Stimulated activated CD4-positive, alpha-beta T cell treated with anti-CD3 and anti-CD28 coated beads, Interleukin-4, amount 100 ng/mL, for 4 hours (primary cell): Measurements from ENCODE around the gene GPR32.

Experiments used
- DNase-seq, 2 experiments: peaks; one replicate each; pipeline ENCODE4 v3.0.0-alpha.2; 2020

Gene GPR32

DNA sequence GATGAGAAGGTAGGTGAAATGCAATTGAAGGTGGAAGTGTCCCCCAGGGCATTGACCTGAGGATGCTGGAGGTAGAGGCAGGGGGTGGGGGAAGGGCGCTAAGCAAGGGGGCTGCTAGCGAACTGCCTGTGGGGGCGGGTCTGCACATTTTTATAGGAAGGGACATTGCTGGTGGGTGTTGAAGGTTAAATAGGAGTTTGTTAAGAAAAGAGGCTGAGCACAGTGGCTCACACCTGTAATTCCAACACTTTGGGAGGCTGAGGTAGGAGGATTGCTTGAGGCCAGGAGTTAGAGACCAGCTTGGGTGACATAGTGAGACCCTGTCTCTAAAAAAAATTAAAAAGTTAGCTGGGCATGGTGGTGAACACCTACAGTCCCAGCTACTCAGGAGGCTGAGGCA lies 14.4 kb downstream of the GPR32 start:
- DNase-seq = no peak

GRCh38 chr19:50785329-50785728 lies 15.1 kb downstream of the GPR32 start:
- no peak for DNase-seq

DNA sequence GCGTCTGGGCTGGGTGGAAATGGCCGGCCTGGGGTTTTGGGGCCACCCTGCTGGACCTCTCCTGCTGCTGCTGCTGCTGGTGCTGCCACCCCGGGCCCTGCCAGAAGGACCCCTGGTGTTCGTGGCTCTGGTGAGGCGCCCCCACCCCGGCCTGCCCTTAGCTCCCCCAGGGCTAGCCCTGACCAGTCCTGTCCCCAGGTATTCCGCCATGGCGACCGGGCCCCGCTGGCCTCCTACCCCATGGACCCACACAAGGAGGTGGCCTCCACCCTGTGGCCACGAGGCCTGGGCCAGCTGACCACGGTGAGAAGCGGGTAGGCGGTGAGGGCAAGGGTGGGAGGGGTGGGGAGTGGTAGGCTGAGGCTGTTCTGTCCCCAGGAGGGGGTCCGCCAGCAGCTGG lies 20.1 kb downstream of the GPR32 start, which contains the start of gene ACP4:
TSS of gene ACP4 (plus strand) at position 20 of the 400 bp plus-strand sequence. CDS start at position 20, 0 bp downstream.
- no peak for DNase-seq

- DNase-seq = no peak
Observed at GRCh38 chr19:50790922-50791467, 20.7 kb downstream of the GPR32 start.

DNA sequence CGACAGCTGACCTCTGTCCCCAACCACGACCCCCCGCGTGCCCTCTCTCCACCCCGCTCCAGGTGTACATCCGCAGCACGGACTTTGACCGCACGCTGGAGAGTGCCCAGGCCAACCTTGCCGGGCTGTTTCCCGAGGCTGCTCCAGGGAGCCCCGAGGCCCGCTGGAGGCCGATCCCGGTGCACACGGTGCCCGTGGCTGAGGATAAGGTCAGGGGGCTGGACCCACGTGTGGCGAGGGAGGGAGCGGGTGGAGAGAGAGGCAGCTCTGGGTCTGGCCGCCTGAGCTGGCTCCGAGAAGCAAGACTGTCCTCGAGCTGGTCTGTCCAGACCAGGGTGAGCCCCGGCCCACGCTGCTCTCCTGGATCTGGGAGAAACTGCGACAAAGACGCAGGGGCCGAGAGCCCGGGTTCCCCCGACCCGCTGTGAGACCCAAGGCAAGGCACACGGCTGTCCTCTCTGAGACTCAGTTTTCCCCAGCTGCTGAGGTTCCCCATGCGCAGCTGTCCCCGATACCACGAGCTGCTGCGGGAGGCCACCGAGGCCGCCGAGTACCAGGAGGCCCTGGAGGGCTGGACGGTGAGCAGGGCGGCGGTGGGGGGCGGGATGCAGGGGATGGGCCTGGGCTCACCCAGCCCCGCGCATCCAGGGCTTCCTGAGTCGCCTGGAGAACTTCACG lies 21.5 kb downstream of the GPR32 start:
- no peak for DNase-seq

GRCh38 chr19:50792272-50793250 lies 22.3 kb downstream of the GPR32 start:
- no peak for DNase-seq

GRCh38 chr19:50793558-50794065 lies 23.3 kb downstream of the GPR32 start:
- no peak for DNase-seq

GRCh38 chr19:50794074-50794875 lies 24.0 kb downstream of the GPR32 start:
- DNase-seq = no peak

GRCh38 chr19:50794876-50795663 lies 24.8 kb downstream of the GPR32 start:
- DNase-seq = peak in 1 of 2 experiments; percentile 45

- DNase-seq = no peak
Observed at GRCh38 chr19:50795664-50796073, 25.4 kb downstream of the GPR32 start.

- DNase-seq = peak in 1 of 2 experiments; percentile 23
Observed at GRCh38 chr19:50796128-50796633, 25.9 kb downstream of the GPR32 start.

DNA sequence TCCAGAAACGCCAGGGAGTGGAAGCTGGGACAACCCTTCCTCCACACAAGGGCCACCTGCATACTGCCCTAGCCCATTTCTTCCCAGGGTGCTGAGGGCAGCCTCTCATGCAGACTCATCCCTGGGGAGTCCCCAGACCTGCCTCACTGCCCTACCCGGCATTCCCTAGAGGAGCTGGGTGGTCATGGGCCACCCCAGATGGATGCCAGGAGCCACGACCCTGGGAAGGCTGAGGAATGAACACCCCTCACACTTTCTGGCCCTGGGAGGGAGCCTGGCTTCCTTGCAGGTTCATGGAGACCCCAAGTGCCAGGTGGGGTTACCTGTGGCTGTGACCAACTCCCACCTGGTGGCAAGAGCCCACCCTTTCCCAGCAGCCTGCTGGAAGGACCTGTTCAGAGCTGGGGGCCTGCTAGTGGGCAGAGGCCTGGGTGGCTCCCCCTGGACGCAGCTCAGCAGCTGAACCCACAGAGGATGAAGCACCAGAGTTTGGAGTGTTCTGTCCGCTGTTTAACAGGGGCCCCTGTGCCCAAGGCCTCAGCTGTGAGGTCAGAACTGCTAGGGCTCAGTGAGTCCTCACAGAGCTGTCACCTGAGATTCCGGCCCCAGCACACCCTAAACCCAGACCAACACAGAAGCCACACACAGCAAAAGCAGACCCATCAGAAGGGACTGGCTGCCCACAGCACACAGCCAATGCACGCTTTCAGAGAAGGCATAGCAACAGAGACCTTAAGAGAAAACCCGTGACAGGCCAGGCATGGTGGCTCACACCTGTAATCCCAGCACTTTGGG lies 26.6 kb downstream of the GPR32 start:
- DNase-seq = no peak

- DNase-seq = no peak
Observed at GRCh38 chr19:50797429-50797780, 27.1 kb downstream of the GPR32 start.

DNA sequence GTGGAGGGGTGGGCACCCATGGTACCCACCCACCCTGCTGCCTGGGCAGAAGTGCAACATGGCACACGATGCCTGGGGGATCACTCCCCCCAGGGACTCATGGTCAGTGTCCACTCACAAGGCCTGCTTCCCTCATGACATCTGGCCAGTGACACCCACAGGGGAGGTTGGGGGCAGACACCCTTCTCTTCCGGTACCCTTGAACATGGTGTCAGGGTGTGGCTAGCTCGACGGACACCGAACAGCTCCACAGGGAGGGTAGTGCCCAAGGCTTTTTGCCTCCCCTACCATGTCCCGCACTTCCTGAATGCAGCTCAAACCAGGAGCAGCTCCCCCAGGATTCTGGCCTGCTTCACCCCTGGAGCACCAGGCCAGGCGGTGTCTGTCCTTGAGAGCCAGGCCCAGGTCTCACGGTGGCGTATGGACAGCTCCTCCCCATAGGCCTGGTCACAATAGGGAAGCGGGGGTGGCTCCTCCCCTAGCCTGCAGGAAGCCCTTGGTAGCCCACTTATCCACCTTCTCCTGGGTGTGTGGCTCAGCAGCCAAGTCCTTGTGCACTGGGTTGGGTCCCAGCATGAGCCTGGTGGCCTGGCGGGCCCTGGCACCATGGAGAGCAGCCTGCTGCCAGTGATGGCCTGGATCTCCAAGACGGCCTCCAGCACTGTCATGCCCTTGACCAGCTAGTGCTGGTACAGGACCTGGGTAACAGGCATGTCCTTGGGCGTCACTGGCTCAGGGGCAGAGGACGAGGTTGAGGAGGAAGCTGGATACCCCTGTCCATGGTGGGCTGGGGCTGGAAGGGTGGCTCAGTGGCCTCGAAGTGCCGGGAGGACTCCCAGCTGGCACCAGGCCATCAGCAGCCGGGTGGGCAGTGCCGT lies 27.8 kb downstream of the GPR32 start:
- DNase-seq = no peak

DNA sequence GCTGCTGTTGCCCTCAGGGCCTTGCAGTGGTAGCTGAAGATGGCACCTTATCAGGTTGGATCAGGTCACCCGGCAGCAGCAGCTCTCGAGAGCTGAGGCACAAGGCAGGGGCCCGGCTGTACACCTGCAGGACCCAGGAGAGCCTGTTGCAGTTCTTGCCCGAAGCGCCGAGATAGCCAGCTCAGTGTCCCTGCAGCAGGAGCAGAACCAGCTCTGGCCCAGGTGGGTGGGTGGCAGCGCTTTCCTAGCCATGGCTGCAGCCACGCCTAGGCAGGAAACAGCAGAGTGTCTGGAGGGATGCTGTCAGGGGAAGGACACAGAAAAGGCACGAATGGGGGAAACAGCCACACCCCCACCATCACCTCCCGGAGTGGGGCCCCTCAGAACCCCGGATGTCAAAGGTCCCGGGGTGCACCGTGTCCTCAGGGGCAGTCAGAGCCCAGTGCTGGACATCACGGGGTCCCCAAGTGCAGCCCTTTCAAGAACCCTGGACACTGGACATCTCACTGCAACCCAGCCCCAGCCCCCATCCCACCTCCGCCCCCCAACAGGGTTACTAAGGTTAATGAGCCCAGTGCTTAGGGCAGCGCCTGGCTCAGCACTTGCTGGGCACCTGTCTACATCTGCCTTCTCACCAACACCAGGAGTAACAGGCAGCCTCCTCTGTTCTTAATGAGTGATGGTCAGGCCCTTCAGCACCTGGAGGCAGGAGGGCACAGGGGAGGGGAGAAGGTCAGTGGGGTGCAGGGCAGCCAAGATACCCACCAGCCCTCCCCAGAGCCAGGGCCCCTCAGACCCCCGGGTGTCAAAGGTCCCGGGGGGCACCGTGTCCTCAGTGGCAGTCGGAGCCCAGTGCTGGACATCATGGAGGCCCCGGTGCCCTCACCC lies 28.6 kb downstream of the GPR32 start:
- DNase-seq = no peak

- DNase-seq = no peak
Observed at GRCh38 chr19:50799547-50799851, 29.2 kb downstream of the GPR32 start.

- no peak for DNase-seq
Observed at GRCh38 chr19:50801107-50801506, 30.8 kb downstream of the GPR32 start.

DNA sequence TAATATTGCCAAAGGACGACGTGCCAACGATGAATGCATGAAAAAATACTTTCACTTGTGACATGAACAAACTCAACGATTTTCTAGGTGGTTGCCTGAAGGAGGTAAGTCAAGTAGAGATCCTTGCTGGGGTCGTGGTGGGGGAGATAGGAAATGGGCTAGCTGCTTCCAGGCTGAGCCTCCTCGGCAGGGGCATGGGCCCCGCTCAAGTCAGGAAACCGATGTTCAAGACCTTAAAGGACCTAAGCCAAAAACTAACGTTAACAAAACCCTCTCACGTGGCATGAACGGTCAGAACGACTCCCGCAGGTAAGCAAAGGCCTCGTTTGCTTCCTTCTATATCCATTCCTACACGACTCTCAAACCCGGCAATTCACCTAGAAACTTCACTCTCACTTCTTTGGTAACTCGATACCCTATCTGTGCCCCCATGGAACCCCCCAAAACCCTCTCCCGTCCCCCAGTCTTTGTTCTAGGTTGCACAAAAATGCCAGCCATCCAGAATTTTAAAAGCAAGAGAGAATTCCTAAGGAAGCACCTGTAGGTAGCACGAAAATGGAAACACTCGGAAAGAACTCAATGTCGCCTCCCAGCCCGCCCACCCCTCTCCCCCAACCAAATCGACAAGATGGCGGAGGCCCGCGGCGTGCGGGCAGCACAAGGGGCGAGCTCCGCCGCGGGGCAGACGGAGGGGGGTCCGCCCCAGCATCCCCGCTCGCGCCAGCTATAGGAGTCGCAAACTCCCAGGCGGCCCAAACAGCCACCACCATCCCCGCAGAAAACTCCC lies 33.6 kb downstream of the GPR32 start:
- peak in 1 of 2 experiments; percentile 51 for DNase-seq
